ENCODE measurements around the gene RAI1. TPM values are rescaled to one million over a fixed set of nuclear protein-coding genes. Genes with fewer than 3 reads are reported as not detected.

Gene RAI1
- total RNA-seq, 2 experiments from 2014 or later: 10.5 to 11.0 TPM

DNA sequence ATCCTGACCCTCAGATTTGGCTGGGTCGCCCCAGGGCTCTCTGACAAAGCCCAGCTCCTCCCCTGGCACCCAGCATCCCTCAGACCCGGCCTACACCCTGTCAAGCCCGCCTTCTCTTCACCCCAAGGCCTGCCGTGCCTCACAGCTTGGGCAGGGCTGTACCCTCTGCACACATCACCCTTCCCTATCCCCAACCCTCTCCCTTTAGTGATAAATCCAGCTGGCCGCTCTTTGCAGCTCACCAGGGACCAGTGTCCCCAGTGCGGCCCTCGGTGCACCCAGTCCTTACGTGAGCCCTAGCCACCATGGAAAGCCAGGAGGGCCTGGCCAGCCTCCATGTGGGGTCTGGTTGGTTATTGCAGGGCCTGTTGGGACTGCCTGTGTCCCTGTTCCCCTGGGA is 74.5 kb downstream of the RAI1 start:
- POLR2A ChIA-PET: interaction anchor here (1.7 kb wide), 1 partner anchor 19 kb away, joined by 4 read pairs; no protein-coding TSS in a partner anchor
- DNase-seq: no peak
- H3K27ac Mint-ChIP-seq: no peak overlapping the region
- no peaks in the 10 kb centered on the region for H3K36me3 Mint-ChIP-seq
- H3K4me3 Mint-ChIP-seq: no peak overlapping the region
- peaks cover 35% of the 10 kb centered on the region for H3K4me1 Mint-ChIP-seq (ENCODE audit: low read depth)
- no peaks in the 10 kb centered on the region for H3K9me3 Mint-ChIP-seq
- H3K27me3 Mint-ChIP-seq: no peaks in the 10 kb centered on the region
- CTCF ChIA-PET: interaction anchor here (0.6 kb wide), 1 partner anchor 82 kb away, joined by 3 read pairs; no protein-coding TSS in a partner anchor
- intact Hi-C loops (cut with micrococcal nuclease): loop anchor here (10.0 kb wide), 1 partner anchor 279 kb away; the partner anchor contains the start of genes ATPAF2 and GID4

DNA sequence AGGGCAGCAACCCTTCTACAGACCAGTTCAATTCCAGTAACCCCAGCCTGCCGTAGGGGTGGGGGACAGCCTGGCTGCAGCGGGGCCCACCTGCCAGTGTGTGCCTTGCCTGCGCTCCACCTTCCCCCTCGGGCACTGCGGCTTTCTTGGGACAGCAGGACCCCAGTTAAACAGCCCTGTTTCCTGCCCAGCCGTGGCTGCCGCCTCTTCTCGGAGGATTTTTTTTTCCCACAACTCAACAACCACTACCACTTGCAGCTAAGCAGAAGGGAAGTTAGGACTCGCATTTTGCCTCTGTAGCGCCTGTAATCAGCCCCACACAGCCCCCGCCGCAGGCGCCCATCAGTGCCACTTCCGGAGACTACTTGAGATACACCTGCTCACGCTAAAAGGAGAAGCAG is 76.1 kb downstream of the RAI1 start:
- CTCF ChIA-PET: interaction anchor here (0.7 kb wide), 1 partner anchor 228 kb away, joined by 4 read pairs; no protein-coding TSS in a partner anchor
- peak; percentile 25 for DNase-seq
- peaks cover 23% of the 10 kb centered on the region for H3K4me1 Mint-ChIP-seq (ENCODE audit: low read depth)
- no peaks in the 10 kb centered on the region for H3K36me3 Mint-ChIP-seq
- no peaks in the 10 kb centered on the region for H3K9me3 Mint-ChIP-seq
- no peaks in the 10 kb centered on the region for H3K27me3 Mint-ChIP-seq
- POLR2A ChIA-PET: no interaction called here
- no peak overlapping the region for H3K27ac Mint-ChIP-seq
- intact Hi-C loops (cut with micrococcal nuclease): loop anchor here (10.0 kb wide), 1 partner anchor 277 kb away; the partner anchor contains the start of genes ATPAF2 and GID4
- H3K4me3 Mint-ChIP-seq: no peak overlapping the region

GRCh38 chr17:17757956-17758845 is 76.9 kb downstream of the RAI1 start:
- Mint-ChIP-seq H3K4me3 (no peak overlapping the region), H3K27ac (no peak overlapping the region), H3K4me1 (ENCODE audit: low read depth) (peaks cover 18% of the 10 kb centered on the region), H3K27me3 (no peaks in the 10 kb centered on the region), H3K36me3 (no peaks in the 10 kb centered on the region), H3K9me3 (no peaks in the 10 kb centered on the region)
- POLR2A ChIA-PET: no interaction called here
- intact Hi-C loops (cut with micrococcal nuclease): loop anchor here (10.0 kb wide), 1 partner anchor 277 kb away; the partner anchor contains the start of genes ATPAF2 and GID4
- CTCF ChIA-PET: interaction anchor here (0.7 to 1.1 kb wide), 2 partner anchors 76 to 227 kb away, joined by 3 to 4 read pairs; no protein-coding TSS in a partner anchor
- no peak for DNase-seq

DNA sequence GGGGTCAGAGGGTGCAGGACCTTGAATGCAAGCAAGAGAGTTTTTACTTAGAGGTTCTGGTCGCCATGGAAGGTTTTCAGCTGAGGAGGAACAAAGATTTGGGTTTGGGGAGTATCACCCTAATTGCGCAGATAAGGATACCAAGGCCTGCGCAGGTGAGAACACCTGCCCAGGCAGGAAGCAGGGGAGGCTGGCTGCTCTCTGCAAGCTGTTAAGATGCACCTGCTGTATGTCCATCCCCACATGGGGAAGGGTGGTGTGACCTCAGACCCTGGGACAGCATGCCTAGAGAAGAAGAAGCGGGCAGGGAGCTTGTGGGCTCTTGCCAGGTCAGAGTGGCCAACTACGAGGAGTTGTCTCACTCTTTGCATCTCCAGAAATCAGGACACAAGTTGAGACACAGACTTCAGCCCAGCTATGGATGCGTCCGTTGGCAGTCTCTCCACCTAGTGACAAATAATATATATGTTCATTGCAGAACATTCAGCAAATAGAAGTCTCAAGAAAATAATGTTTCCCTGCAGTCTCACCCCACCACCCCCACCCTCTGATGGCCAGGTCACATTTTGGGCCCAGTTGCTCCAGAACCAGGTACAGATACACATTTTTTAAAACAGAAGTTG is 77.8 kb downstream of the RAI1 start:
- H3K27ac Mint-ChIP-seq: no peak overlapping the region
- POLR2A ChIA-PET: no interaction called here
- CTCF ChIA-PET: no interaction called here

DNA sequence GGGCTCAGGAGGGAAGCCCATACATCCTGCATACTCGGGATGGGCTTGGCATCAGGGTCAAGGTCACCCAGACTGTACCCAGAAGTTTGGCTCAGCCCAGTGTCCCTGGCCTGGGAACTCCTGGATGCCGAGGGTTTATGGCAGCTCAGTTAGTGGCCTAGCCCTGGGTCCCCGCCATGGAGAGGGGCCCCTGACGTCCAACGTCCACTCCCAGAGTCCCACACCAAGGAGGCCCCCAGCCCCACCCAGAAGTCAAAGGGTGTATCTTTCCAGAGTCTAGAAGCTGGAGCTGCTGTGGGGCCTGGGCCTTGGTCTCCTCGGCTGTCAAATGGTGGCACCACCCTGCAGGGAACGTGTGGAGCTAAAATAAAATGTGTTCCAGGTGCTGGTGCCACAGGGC is 79.1 kb downstream of the RAI1 start:
- intact Hi-C loops (cut with micrococcal nuclease): no loop called here

More for the DNA sequence above, 77.8 kb downstream of the RAI1 start:
- no peak overlapping the region for H3K4me3 Mint-ChIP-seq
- intact Hi-C loops (cut with micrococcal nuclease): loop anchor here (10.0 kb wide), 1 partner anchor 276 kb away; the partner anchor contains the start of genes ATPAF2 and GID4
- no peaks in the 10 kb centered on the region for H3K27me3 Mint-ChIP-seq
- H3K4me1 Mint-ChIP-seq (ENCODE audit: low read depth): peaks cover 13% of the 10 kb centered on the region
- H3K36me3 Mint-ChIP-seq: no peaks in the 10 kb centered on the region
- no peaks in the 10 kb centered on the region for H3K9me3 Mint-ChIP-seq
- no peak for DNase-seq

GRCh38 chr17:17760872-17761550 is 79.8 kb downstream of the RAI1 start:
- no peak for DNase-seq
- no peaks in the 10 kb centered on the region for H3K36me3 Mint-ChIP-seq
- H3K9me3 Mint-ChIP-seq: no peaks in the 10 kb centered on the region
- intact Hi-C loops (cut with micrococcal nuclease): no loop called here
- ChIA-PET POLR2A (no interaction called here), CTCF (interaction anchor here (0.7 kb wide), 1 partner anchor 78 kb away, joined by 3 read pairs; no protein-coding TSS in a partner anchor)
- H3K27ac Mint-ChIP-seq: no peak overlapping the region
- H3K4me1 Mint-ChIP-seq (ENCODE audit: low read depth): peaks cover 13% of the 10 kb centered on the region
- no peaks in the 10 kb centered on the region for H3K27me3 Mint-ChIP-seq
- H3K4me3 Mint-ChIP-seq: no peak overlapping the region

More for the DNA sequence above, 79.1 kb downstream of the RAI1 start:
- Mint-ChIP-seq H3K36me3 (no peaks in the 10 kb centered on the region), H3K4me3 (no peak overlapping the region), H3K27me3 (no peaks in the 10 kb centered on the region), H3K9me3 (no peaks in the 10 kb centered on the region), H3K27ac (no peak overlapping the region), H3K4me1 (ENCODE audit: low read depth) (peaks cover 13% of the 10 kb centered on the region)
- ChIA-PET POLR2A (interaction anchor here (0.7 kb wide), 1 partner anchor 86 kb away, joined by 3 read pairs; no protein-coding TSS in a partner anchor), CTCF (no interaction called here)
- DNase-seq: no peak

DNA sequence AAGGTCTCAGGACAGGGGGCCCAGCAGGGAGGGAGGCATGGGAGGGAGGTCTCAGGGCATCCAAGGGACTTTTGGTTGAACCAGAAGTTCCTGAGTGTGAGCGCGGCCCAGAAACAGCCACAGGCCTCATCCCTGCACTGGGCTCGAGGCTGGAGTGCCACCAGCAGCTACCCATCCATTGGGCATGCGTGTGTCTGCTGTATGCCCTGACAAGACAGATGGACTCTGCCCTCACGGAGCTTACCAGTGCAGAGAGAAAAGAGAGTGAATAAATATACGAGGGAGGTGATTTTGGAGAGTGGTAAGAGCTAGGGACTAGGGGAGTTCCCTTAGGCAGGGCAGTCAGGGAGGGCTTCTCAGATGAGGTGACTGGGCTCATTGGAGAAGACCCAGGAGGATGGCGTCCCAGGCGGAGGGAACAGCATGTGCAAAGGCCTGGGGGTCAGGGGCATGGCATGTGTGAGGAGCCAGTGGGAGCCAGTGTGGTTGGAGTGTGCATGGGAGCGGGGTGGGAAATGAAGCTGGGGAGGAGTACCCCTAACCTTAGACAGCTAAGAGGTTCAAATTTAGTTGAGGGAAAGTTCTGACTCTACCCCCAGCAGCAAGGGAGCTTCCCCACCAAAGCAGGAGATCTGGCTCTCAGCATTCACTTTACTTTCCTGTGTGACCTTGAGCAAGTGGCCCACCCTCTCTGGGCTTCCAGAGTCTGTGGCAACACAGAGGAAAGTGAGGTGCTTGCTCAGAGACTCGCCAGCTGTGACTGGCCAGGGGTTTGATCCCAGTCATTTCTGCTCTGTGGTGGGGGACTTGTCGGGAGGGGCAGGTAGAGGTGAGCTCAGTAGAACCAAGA is 80.9 kb downstream of the RAI1 start:
- no peak for DNase-seq
- Mint-ChIP-seq H3K27ac (no peak overlapping the region), H3K4me1 (ENCODE audit: low read depth) (peaks cover 9% of the 10 kb centered on the region), H3K27me3 (no peaks in the 10 kb centered on the region), H3K36me3 (no peaks in the 10 kb centered on the region), H3K9me3 (no peaks in the 10 kb centered on the region), H3K4me3 (no peak overlapping the region)
- intact Hi-C loops (cut with micrococcal nuclease): no loop called here
- CTCF ChIA-PET: interaction anchor here (1.6 kb wide), 1 partner anchor 121 kb away, joined by 3 read pairs; no protein-coding TSS in a partner anchor
- POLR2A ChIA-PET: interaction anchor here (0.5 to 0.9 kb wide), 2 partner anchors 87 to 830 kb away, joined by 3 read pairs; no protein-coding TSS in a partner anchor

DNA sequence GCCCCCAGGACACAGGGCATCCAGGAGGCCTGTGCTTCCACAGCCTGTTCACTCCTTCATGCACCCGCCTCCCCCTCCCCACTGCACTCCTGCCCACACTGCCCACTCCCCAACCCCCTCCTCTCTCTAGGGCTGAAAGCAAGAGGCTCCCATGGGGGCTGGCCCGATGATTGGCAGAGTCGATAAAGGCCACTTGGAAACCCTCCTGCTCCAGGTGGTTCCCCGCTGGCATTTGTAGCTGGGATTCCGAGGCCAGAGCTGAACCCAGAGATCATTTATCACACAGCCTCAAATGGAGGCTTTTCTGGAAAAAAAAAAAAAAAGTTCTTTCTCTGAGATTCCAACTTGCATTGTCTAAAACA is 81.5 kb downstream of the RAI1 start:
- CTCF ChIA-PET: interaction anchor here (1.6 kb wide), 1 partner anchor 122 kb away, joined by 3 read pairs; no protein-coding TSS in a partner anchor

GRCh38 chr17:17763136-17763535 is 81.9 kb downstream of the RAI1 start:
- Mint-ChIP-seq H3K27ac (no peak overlapping the region), H3K9me3 (no peaks in the 10 kb centered on the region), H3K36me3 (no peaks in the 10 kb centered on the region), H3K27me3 (no peaks in the 10 kb centered on the region), H3K4me3 (no peak overlapping the region), H3K4me1 (ENCODE audit: low read depth) (no peaks in the 10 kb centered on the region)
- intact Hi-C loops (cut with micrococcal nuclease): no loop called here
- ChIA-PET POLR2A (interaction anchor here (0.9 kb wide), 1 partner anchor 86 kb away, joined by 3 read pairs; no protein-coding TSS in a partner anchor), CTCF (interaction anchor here (1.6 kb wide), 1 partner anchor 122 kb away, joined by 3 read pairs; no protein-coding TSS in a partner anchor)
- DNase-seq: no peak

More for the DNA sequence above, 81.5 kb downstream of the RAI1 start:
- no peak for DNase-seq
- H3K4me3 Mint-ChIP-seq: no peak overlapping the region
- H3K27ac Mint-ChIP-seq: no peak overlapping the region
- intact Hi-C loops (cut with micrococcal nuclease): no loop called here
- no peaks in the 10 kb centered on the region for H3K27me3 Mint-ChIP-seq
- H3K9me3 Mint-ChIP-seq: no peaks in the 10 kb centered on the region
- H3K4me1 Mint-ChIP-seq (ENCODE audit: low read depth): peaks cover 3% of the 10 kb centered on the region
- no peaks in the 10 kb centered on the region for H3K36me3 Mint-ChIP-seq
- POLR2A ChIA-PET: interaction anchor here (0.5 to 0.9 kb wide), 2 partner anchors 87 to 830 kb away, joined by 3 read pairs; no protein-coding TSS in a partner anchor

- POLR2A ChIA-PET: interaction anchor here (0.5 kb wide), 1 partner anchor 139 kb away, joined by 4 read pairs; no protein-coding TSS in a partner anchor
- no peaks in the 10 kb centered on the region for H3K36me3 Mint-ChIP-seq
- intact Hi-C loops (cut with micrococcal nuclease): no loop called here
These were observed 82.5 kb downstream of the RAI1 start for GRCh38 chr17:17763734-17764133.

More at GRCh38 chr17:17763734-17764133, 82.5 kb downstream of the RAI1 start:
- no peak for DNase-seq
- H3K4me1 Mint-ChIP-seq (ENCODE audit: low read depth): no peaks in the 10 kb centered on the region
- H3K27me3 Mint-ChIP-seq: no peaks in the 10 kb centered on the region
- H3K4me3 Mint-ChIP-seq: no peak overlapping the region
- no peaks in the 10 kb centered on the region for H3K9me3 Mint-ChIP-seq
- no peak overlapping the region for H3K27ac Mint-ChIP-seq
- CTCF ChIA-PET: interaction anchor here (0.7 to 1.6 kb wide), 2 partner anchors 20 to 123 kb away, joined by 3 read pairs; no protein-coding TSS in a partner anchor

Data from activated CD4-positive, alpha-beta memory T cell treated with anti-CD3 and anti-CD28 coated beads for 36 hours (primary cell).